A549 (cell line): ENCODE data around the gene POLR3A. TPM values are rescaled to one million over a fixed set of nuclear protein-coding genes. Genes with fewer than 3 reads are reported as not detected.

Experiments used
- ATAC-seq, 2 experiments: fragments of 200-7000 bp in 1 of 2; fragments of >200 bp in 1 of 2; cut with Nextera tagmentation in 1 of 2; cut with Tn5 transposase in 1 of 2; 3 replicates each; pipeline versions ENCODE4 v1.8.0 to v1.9.1; 2018 to 2020; ENCODE audit warnings: mild to moderate bottlenecking in 1 of 2, moderate library complexity in 1 of 2
- CTCF ChIA-PET: fragments of 300-600 bp; sonication (Branson Sonifier 250); formaldehyde crosslinking; extraction: SDS; loops from one replicate; lab custom pipeline; 2021; ENCODE audit warnings: antibody characterized with exemption, inconsistent platforms; lab: Yijun Ruan, JAX
- POLR2A ChIA-PET: fragments of 350-600 bp; formaldehyde crosslinking; extraction: SDS; loops from one replicate; lab custom pipeline; 2021; ENCODE audit warnings: antibody characterized with exemption, inconsistent platforms; lab: Yijun Ruan, JAX
- DNase-seq, 2 experiments: peaks; one replicate each; pipeline versions ENCODE4 v3.0.0 to v3.0.0-alpha.2; 2011 to 2016; ENCODE audit warnings: low read depth in 1 of 2, low spot score in 1 of 2
- FAIRE-seq: peaks from 2 replicates; lab custom pipeline; 2011; peaks lifted over from hg19 to GRCh38; lab: Jason Lieb, UNC
- H3K27ac ChIP-seq, 2 experiments: fragments of >200 bp; sonication (Bioruptor Twin); formaldehyde crosslinking; 3 replicates each; pipeline ENCODE4 v1.5.1; 2016 to 2017
- H3K4me1 ChIP-seq: fragments of >200 bp; sonication (Bioruptor Twin); formaldehyde crosslinking; 3 replicates; pipeline ENCODE4 v1.6.1; 2016
- H3K4me2 ChIP-seq: fragments of >200 bp; sonication (Bioruptor Twin); formaldehyde crosslinking; 3 replicates; pipeline ENCODE4 v1.6.1; 2016
- H3K4me3 ChIP-seq: fragments of >200 bp; sonication (Bioruptor Twin); formaldehyde crosslinking; 3 replicates; pipeline ENCODE4 v1.5.1; 2016
- H3K9me3 ChIP-seq: fragments of >200 bp; sonication (Bioruptor Twin); formaldehyde crosslinking; 3 replicates; pipeline ENCODE4 v1.6.1; 2016
- CBX8 ChIP-seq: fragments of 200-600 bp; sonication (generic); IDR thresholded peaks from 2 replicates; pipeline ENCODE4 v1.6.1; 2016
- CEBPB ChIP-seq, 2 experiments: fragments of >200 bp in 1 of 2; sonication (Bioruptor Twin) in 1 of 2; formaldehyde crosslinking in 1 of 2; IDR thresholded peaks; 2 replicates each; pipeline ENCODE4 v1.6.1; 2012 to 2016
- ESRRA ChIP-seq: fragments of 150-350 bp; IDR thresholded peaks from 2 replicates; pipeline ENCODE4 v1.6.1; 2014; ENCODE audit warnings: mild to moderate bottlenecking, low read length, borderline replicate concordance
- FOSB ChIP-seq: fragments of 250-450 bp; sonication (Bioruptor Pico); IDR thresholded peaks from 2 replicates; pipeline ENCODE4 v1.5.0; 2020; ENCODE audit warnings: mild to moderate bottlenecking, moderate library complexity
- FOSL2 ChIP-seq, 2 experiments: fragments of 450-650 bp in 1 of 2; fragments of >200 bp in 1 of 2; sonication (Bioruptor Twin) in 1 of 2; formaldehyde crosslinking; IDR thresholded peaks; 2 replicates each; pipeline versions ENCODE4 v1.5.0 to v1.6.1; 2016 to 2020; ENCODE audit warnings: mild to moderate bottlenecking in 1 of 2, moderate library complexity in 1 of 2
- HEYL ChIP-seq: fragments of 250-450 bp; sonication (Bioruptor Pico); IDR thresholded peaks from 2 replicates; pipeline ENCODE4 v1.8.0; 2021; ENCODE audit warnings: mild to moderate bottlenecking, moderate library complexity
- HOXB5 ChIP-seq: fragments of 250-450 bp; sonication (Bioruptor Pico); IDR thresholded peaks from 2 replicates; pipeline ENCODE4 v1.5.0; 2020; ENCODE audit warnings: mild to moderate bottlenecking, moderate library complexity
- JUN ChIP-seq, 2 experiments: fragments of >200 bp; sonication (Bioruptor Twin); formaldehyde crosslinking; IDR thresholded peaks; 2 replicates in 1 of 2; 3 replicates in 1 of 2; pipeline ENCODE4 v1.6.1; 2016 to 2017
- KDM1A ChIP-seq: fragments of 200-600 bp; sonication (generic); IDR thresholded peaks from 2 replicates; pipeline ENCODE4 v1.6.1; 2016; ENCODE audit warnings: low read depth, mild to moderate bottlenecking
- MAX ChIP-seq: IDR thresholded peaks from 2 replicates; pipeline ENCODE4 v1.6.1; 2012
- MYC ChIP-seq: IDR thresholded peaks from 2 replicates; pipeline ENCODE4 v1.6.1; 2012; ENCODE audit warnings: mild to moderate bottlenecking, inconsistent platforms, low read length, improper control_type of control experiment, borderline replicate concordance
- NFE2L2 ChIP-seq: fragments of 150-350 bp; conservative IDR thresholded peaks from 2 replicates; pipeline ENCODE4 v1.6.1; 2014; ENCODE audit warnings: low read length
- PHF8 ChIP-seq: fragments of 200-600 bp; sonication (generic); IDR thresholded peaks from 2 replicates; pipeline ENCODE4 v1.6.1; 2016; ENCODE audit warnings: low read depth, mild to moderate bottlenecking, antibody characterized with exemption, moderate library complexity, borderline replicate concordance
- POLR2AphosphoS2 ChIP-seq: conservative IDR thresholded peaks from 2 replicates; pipeline ENCODE4 v1.6.1; 2012; ENCODE audit warnings: low read length, improper control_type of control experiment, inconsistent platforms
- RCOR1 ChIP-seq: fragments of 150-350 bp; IDR thresholded peaks from 2 replicates; pipeline ENCODE4 v1.6.1; 2014; ENCODE audit warnings: antibody characterized with exemption, low read length, low read depth
- RFX5 ChIP-seq: fragments of 450-650 bp; IDR thresholded peaks from 2 replicates; pipeline ENCODE4 v1.7.1; 2014; ENCODE audit warnings: antibody characterized with exemption, mild to moderate bottlenecking, moderate library complexity
- RNF2 ChIP-seq: fragments of 200-600 bp; sonication (generic); IDR thresholded peaks from 2 replicates; pipeline ENCODE4 v1.6.1; 2016; ENCODE audit warnings: low read depth, mild to moderate bottlenecking, antibody characterized with exemption, moderate library complexity, borderline replicate concordance
- TFCP2L1 ChIP-seq: fragments of 250-450 bp; sonication (Bioruptor Pico); IDR thresholded peaks from 2 replicates; pipeline ENCODE4 v1.5.0; 2021; ENCODE audit warnings: mild to moderate bottlenecking
- TP53 ChIP-seq: fragments of 250-450 bp; sonication (Bioruptor Pico); IDR thresholded peaks from 2 replicates; pipeline ENCODE4 v1.5.0; 2021; ENCODE audit warnings: mild to moderate bottlenecking, moderate library complexity
- ZNF302 ChIP-seq: fragments of 250-450 bp; sonication (Bioruptor Pico); IDR thresholded peaks from 2 replicates; pipeline ENCODE4 v1.9.0; 2021; ENCODE audit warnings: inconsistent platforms, mild to moderate bottlenecking, moderate library complexity
- WGBS: methylation state at CpG from one replicate; pipeline ENCODE4 v1.1.6; 2017; ENCODE audit errors: missing lambda C conversion rate; 5-methylcytosine and 5-hydroxymethylcytosine counted together
- polyA plus RNA-seq, 4 experiments: library from polyadenylated mRNA; depleted of rRNA in 3 of 4; stranded (reverse); fragments of >200 nt; fragmentation: RNase III in 1 of 4; extraction: RNeasy Plus Mini Kit Qiagen cat#74134 plus additional on column Dnase treatment in 1 of 4; gene quantifications; 2 replicates in 3 of 4; 3 replicates in 1 of 4; pipeline ENCODE4 v1.2.3, GENCODE V29; 2011 to 2017
- TF ChIP-seq, protein P1 (sequence below): fragments of 250-450 bp; sonication (Bioruptor Pico); IDR thresholded peaks from 2 replicates; pipeline ENCODE4 v1.5.0; 2020; ENCODE audit warnings: low read depth, mild to moderate bottlenecking, moderate library complexity
- TF ChIP-seq, protein P2 (sequence below): fragments of >200 bp; sonication (Bioruptor Twin); formaldehyde crosslinking; IDR thresholded peaks from 2 replicates; pipeline ENCODE4 v1.6.1; 2016
- TF ChIP-seq, protein P3 (sequence below): fragments of >200 bp; sonication (Bioruptor Twin); formaldehyde crosslinking; IDR thresholded peaks from 3 replicates; pipeline ENCODE4 v1.6.1; 2016
- TF ChIP-seq, protein P4 (sequence below): fragments of 200-600 bp; sonication (generic); IDR thresholded peaks from 2 replicates; pipeline ENCODE4 v1.6.1; 2016; ENCODE audit warnings: antibody characterized with exemption, mild to moderate bottlenecking, moderate library complexity
- TF ChIP-seq, protein P5 (sequence below): fragments of >200 bp; sonication (Bioruptor Twin); formaldehyde crosslinking; IDR thresholded peaks from 3 replicates; pipeline ENCODE4 v1.5.1; 2016

POLR3A gene
- polyA plus RNA-seq, 2 of the 4 experiments (the other 2 are of a cell fraction): 10.9 to 17.7 TPM

GRCh38 chr10:78045237-78045636, 15.9 kb upstream of the POLR3A start (continued):
- TF ChIP-seq, protein P1, sequence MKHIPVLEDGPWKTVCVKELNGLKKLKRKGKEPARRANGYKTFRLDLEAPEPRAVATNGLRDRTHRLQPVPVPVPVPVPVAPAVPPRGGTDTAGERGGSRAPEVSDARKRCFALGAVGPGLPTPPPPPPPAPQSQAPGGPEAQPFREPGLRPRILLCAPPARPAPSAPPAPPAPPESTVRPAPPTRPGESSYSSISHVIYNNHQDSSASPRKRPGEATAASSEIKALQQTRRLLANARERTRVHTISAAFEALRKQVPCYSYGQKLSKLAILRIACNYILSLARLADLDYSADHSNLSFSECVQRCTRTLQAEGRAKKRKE (CRISPR knock-in tag): no peak
- TF ChIP-seq FOSL2 (IDR thresholded peaks at IDR 0.05) (no peak), FOSL2 (CRISPR knock-in tag; IDR thresholded peaks at IDR 0.05) (no peak), POLR2AphosphoS2 (no peak), CBX8 (no peak), HEYL (CRISPR knock-in tag) (no peak), RCOR1 (no peak), MAX (no peak), TFCP2L1 (CRISPR knock-in tag) (no peak), KDM1A (no peak)
- TF ChIP-seq, protein P2, sequence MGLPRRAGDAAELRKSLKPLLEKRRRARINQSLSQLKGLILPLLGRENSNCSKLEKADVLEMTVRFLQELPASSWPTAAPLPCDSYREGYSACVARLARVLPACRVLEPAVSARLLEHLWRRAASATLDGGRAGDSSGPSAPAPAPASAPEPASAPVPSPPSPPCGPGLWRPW: no peak

DNA sequence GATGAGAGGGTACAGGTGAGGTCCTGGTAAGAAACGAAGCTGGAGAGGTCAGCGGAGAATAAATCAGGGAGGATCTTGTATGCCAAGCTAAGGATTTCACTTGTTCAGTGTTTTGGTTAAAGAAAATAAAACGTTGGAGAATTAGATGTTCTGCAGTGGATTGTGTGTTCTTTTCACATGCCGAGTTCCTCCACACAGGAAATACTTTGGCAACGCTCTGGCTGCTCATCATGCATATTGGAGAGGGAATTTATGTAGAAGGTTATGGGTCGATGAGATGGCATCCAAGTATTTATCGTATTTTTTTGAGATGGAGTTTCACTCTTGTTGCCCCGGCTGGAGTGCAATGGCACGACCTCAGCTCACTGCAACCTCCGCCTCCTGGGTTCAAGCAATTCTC, 15.4 kb upstream of the POLR3A start:
- H3K4me2 ChIP-seq: no peak overlapping the region
- WGBS: 70% methylated on average over 10 of the region's 10 CpGs
- H3K27ac ChIP-seq: no peak overlapping the region
- no peak overlapping the region for H3K4me3 ChIP-seq
- DNase-seq (no peak), ATAC-seq (no peak; a peak in 1 of 6 replicates), FAIRE-seq (no peak)
- CTCF ChIA-PET: interaction anchor here (0.6 to 6.9 kb wide), 3 partner anchors 8 to 1150 kb away, joined by 3 to 97 read pairs (median 3); no protein-coding TSS in a partner anchor
- no peak for TF ChIP-seq HEYL (CRISPR knock-in tag)
- TF ChIP-seq HOXB5 (CRISPR knock-in tag): no peak
- TF ChIP-seq, protein P3, sequence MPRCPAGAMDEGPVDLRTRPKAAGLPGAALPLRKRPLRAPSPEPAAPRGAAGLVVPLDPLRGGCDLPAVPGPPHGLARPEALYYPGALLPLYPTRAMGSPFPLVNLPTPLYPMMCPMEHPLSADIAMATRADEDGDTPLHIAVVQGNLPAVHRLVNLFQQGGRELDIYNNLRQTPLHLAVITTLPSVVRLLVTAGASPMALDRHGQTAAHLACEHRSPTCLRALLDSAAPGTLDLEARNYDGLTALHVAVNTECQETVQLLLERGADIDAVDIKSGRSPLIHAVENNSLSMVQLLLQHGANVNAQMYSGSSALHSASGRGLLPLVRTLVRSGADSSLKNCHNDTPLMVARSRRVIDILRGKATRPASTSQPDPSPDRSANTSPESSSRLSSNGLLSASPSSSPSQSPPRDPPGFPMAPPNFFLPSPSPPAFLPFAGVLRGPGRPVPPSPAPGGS: no peak
- TF ChIP-seq ZNF302 (CRISPR knock-in tag): no peak
- TF ChIP-seq FOSB: no peak
- no peak for TF ChIP-seq RFX5
- TF ChIP-seq TP53 (CRISPR knock-in tag): no peak
- TF ChIP-seq JUN (IDR thresholded peaks at IDR 0.05): no peak
- no peak for TF ChIP-seq KDM1A
- TF ChIP-seq, protein P4, sequence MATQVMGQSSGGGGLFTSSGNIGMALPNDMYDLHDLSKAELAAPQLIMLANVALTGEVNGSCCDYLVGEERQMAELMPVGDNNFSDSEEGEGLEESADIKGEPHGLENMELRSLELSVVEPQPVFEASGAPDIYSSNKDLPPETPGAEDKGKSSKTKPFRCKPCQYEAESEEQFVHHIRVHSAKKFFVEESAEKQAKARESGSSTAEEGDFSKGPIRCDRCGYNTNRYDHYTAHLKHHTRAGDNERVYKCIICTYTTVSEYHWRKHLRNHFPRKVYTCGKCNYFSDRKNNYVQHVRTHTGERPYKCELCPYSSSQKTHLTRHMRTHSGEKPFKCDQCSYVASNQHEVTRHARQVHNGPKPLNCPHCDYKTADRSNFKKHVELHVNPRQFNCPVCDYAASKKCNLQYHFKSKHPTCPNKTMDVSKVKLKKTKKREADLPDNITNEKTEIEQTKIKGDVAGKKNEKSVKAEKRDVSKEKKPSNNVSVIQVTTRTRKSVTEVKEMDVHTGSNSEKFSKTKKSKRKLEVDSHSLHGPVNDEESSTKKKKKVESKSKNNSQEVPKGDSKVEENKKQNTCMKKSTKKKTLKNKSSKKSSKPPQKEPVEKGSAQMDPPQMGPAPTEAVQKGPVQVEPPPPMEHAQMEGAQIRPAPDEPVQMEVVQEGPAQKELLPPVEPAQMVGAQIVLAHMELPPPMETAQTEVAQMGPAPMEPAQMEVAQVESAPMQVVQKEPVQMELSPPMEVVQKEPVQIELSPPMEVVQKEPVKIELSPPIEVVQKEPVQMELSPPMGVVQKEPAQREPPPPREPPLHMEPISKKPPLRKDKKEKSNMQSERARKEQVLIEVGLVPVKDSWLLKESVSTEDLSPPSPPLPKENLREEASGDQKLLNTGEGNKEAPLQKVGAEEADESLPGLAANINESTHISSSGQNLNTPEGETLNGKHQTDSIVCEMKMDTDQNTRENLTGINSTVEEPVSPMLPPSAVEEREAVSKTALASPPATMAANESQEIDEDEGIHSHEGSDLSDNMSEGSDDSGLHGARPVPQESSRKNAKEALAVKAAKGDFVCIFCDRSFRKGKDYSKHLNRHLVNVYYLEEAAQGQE: no peak
- no peaks in the 10 kb centered on the region for H3K9me3 ChIP-seq
- H3K4me1 ChIP-seq: peaks cover 8% of the 10 kb centered on the region; the same call in 2 of the 3 replicates
- POLR2A ChIA-PET: no interaction called here

DNA sequence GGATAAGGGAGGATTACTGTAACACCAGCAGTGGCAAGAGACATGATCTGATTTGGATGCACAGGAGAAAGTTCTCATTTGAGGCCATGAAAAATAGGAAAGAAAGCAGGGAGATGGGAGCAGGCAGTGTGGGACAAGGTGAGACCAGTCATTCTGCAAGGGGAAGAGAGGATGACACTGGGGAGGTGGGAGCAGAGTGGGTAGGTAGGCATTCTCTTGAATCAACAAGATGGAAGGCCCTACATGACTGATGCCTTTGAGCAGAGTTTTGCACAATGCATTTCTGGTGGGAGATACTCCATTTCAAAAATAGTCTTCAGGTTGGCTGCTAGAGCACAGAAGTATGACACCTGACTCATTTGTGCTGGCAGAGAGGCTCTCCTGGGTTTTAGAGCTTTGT, 14.9 kb upstream of the POLR3A start:
- Histone ChIP-seq H3K9me3 (no peaks in the 10 kb centered on the region), H3K4me3 (no peak overlapping the region), H3K27ac (no peak overlapping the region), H3K4me2 (no peak overlapping the region), H3K4me1 (peaks cover 14% of the 10 kb centered on the region; the same call in 2 of the 3 replicates)
- peak; percentile 37 to 47; a peak in 5 of 6 replicates for ATAC-seq
- ChIA-PET POLR2A (no interaction called here), CTCF (interaction anchor here (6.9 kb wide), 1 partner anchor 1151 kb away, joined by 97 read pairs; no protein-coding TSS in a partner anchor)
- no peak for DNase-seq
- FAIRE-seq: no peak
- TF ChIP-seq, protein P5, sequence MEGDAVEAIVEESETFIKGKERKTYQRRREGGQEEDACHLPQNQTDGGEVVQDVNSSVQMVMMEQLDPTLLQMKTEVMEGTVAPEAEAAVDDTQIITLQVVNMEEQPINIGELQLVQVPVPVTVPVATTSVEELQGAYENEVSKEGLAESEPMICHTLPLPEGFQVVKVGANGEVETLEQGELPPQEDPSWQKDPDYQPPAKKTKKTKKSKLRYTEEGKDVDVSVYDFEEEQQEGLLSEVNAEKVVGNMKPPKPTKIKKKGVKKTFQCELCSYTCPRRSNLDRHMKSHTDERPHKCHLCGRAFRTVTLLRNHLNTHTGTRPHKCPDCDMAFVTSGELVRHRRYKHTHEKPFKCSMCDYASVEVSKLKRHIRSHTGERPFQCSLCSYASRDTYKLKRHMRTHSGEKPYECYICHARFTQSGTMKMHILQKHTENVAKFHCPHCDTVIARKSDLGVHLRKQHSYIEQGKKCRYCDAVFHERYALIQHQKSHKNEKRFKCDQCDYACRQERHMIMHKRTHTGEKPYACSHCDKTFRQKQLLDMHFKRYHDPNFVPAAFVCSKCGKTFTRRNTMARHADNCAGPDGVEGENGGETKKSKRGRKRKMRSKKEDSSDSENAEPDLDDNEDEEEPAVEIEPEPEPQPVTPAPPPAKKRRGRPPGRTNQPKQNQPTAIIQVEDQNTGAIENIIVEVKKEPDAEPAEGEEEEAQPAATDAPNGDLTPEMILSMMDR: no peak
- TF ChIP-seq, protein P3: no peak
- TF ChIP-seq PHF8: no peak
- no peak for TF ChIP-seq POLR2AphosphoS2
- no peak for TF ChIP-seq ESRRA
- no peak for TF ChIP-seq RNF2
- no peak for TF ChIP-seq ZNF302 (CRISPR knock-in tag)
- no peak for TF ChIP-seq MYC
- TF ChIP-seq CEBPB (IDR thresholded peaks at IDR 0.05): no peak
- no peak for TF ChIP-seq TP53 (CRISPR knock-in tag)
- TF ChIP-seq NFE2L2: no peak
